ENCODE data around the gene MAPK6.
"Not testable (repeated sequence)": the region's sequence is repeated elsewhere in the genome, so short reads cannot be mapped to it uniquely, and the experiment has no call there.

Gene MAPK6

GRCh38 chr15:52095597-52096262, 76.7 kb downstream of the MAPK6 start:
- Mint-ChIP-seq H3K27me3 (no peaks in the 10 kb centered on the region), H3K4me1 (ENCODE audit: low read depth) (no peaks in the 10 kb centered on the region), H3K36me3 (no peaks in the 10 kb centered on the region), H3K9me3 (ENCODE audit: low read depth) (no peaks in the 10 kb centered on the region), H3K4me3 (no peak overlapping the region), H3K27ac (no peak overlapping the region)

GRCh38 chr15:52096536-52096935, 77.5 kb downstream of the MAPK6 start:
- H3K27me3 Mint-ChIP-seq; H3K4me1 Mint-ChIP-seq (ENCODE audit: low read depth); H3K36me3 Mint-ChIP-seq; H3K27ac Mint-ChIP-seq; H3K4me3 Mint-ChIP-seq; H3K9me3 Mint-ChIP-seq (ENCODE audit: low read depth): not testable (repeated sequence)

- H3K4me3 Mint-ChIP-seq = no peak overlapping the region
- no peaks in the 10 kb centered on the region for H3K9me3 Mint-ChIP-seq (ENCODE audit: low read depth)
- no peaks in the 10 kb centered on the region for H3K36me3 Mint-ChIP-seq
- no peaks in the 10 kb centered on the region for H3K27me3 Mint-ChIP-seq
- no peaks in the 10 kb centered on the region for H3K4me1 Mint-ChIP-seq (ENCODE audit: low read depth)
- no peak overlapping the region for H3K27ac Mint-ChIP-seq
These were observed 78.2 kb downstream of the MAPK6 start for GRCh38 chr15:52097180-52097579.

GRCh38 chr15:52098323-52098722, 79.3 kb downstream of the MAPK6 start:
- no peak overlapping the region for H3K27ac Mint-ChIP-seq
- no peak overlapping the region for H3K4me3 Mint-ChIP-seq
- no peaks in the 10 kb centered on the region for H3K9me3 Mint-ChIP-seq (ENCODE audit: low read depth)
- H3K27me3 Mint-ChIP-seq = no peaks in the 10 kb centered on the region
- no peaks in the 10 kb centered on the region for H3K36me3 Mint-ChIP-seq
- no peaks in the 10 kb centered on the region for H3K4me1 Mint-ChIP-seq (ENCODE audit: low read depth)

- Mint-ChIP-seq H3K27me3 (no peaks in the 10 kb centered on the region), H3K4me3 (no peak overlapping the region), H3K9me3 (ENCODE audit: low read depth) (no peaks in the 10 kb centered on the region), H3K27ac (no peak overlapping the region), H3K4me1 (ENCODE audit: low read depth) (no peaks in the 10 kb centered on the region), H3K36me3 (no peaks in the 10 kb centered on the region)
These were observed 80.7 kb downstream of the MAPK6 start for GRCh38 chr15:52099651-52100272.

GRCh38 chr15:52100807-52101442, 81.9 kb downstream of the MAPK6 start:
- H3K27ac Mint-ChIP-seq = no peak overlapping the region
- no peaks in the 10 kb centered on the region for H3K4me1 Mint-ChIP-seq (ENCODE audit: low read depth)
- no peaks in the 10 kb centered on the region for H3K9me3 Mint-ChIP-seq (ENCODE audit: low read depth)
- no peaks in the 10 kb centered on the region for H3K36me3 Mint-ChIP-seq
- no peaks in the 10 kb centered on the region for H3K27me3 Mint-ChIP-seq
- H3K4me3 Mint-ChIP-seq = no peak overlapping the region

- peaks cover 2% of the 10 kb centered on the region for H3K27me3 Mint-ChIP-seq
- H3K36me3 Mint-ChIP-seq = no peaks in the 10 kb centered on the region
- H3K4me1 Mint-ChIP-seq (ENCODE audit: low read depth) = no peaks in the 10 kb centered on the region
- no peaks in the 10 kb centered on the region for H3K9me3 Mint-ChIP-seq (ENCODE audit: low read depth)
- no peak overlapping the region for H3K4me3 Mint-ChIP-seq
- H3K27ac Mint-ChIP-seq = no peak overlapping the region
These were observed 82.7 kb downstream of the MAPK6 start for GRCh38 chr15:52101542-52102323.

GRCh38 chr15:52102463-52102862, 83.4 kb downstream of the MAPK6 start:
- H3K27ac Mint-ChIP-seq = no peak overlapping the region
- H3K36me3 Mint-ChIP-seq = no peaks in the 10 kb centered on the region
- H3K9me3 Mint-ChIP-seq (ENCODE audit: low read depth) = no peaks in the 10 kb centered on the region
- H3K27me3 Mint-ChIP-seq = peaks cover 4% of the 10 kb centered on the region
- H3K4me3 Mint-ChIP-seq = no peak overlapping the region
- no peaks in the 10 kb centered on the region for H3K4me1 Mint-ChIP-seq (ENCODE audit: low read depth)

- Mint-ChIP-seq H3K36me3 (no peaks in the 10 kb centered on the region), H3K9me3 (ENCODE audit: low read depth) (no peaks in the 10 kb centered on the region), H3K27ac (no peak overlapping the region), H3K4me1 (ENCODE audit: low read depth) (no peaks in the 10 kb centered on the region), H3K27me3 (peaks cover 6% of the 10 kb centered on the region), H3K4me3 (no peak overlapping the region)
These were observed 84.5 kb downstream of the MAPK6 start for GRCh38 chr15:52103217-52104207.

- Mint-ChIP-seq H3K4me3 (no peak overlapping the region), H3K27me3 (peaks cover 10% of the 10 kb centered on the region), H3K9me3 (ENCODE audit: low read depth) (no peaks in the 10 kb centered on the region)
These were observed 85.5 kb downstream of the MAPK6 start for GRCh38 chr15:52104532-52105004.

GRCh38 chr15:52105846-52106245, 86.8 kb downstream of the MAPK6 start:
- H3K9me3 Mint-ChIP-seq (ENCODE audit: low read depth) = no peaks in the 10 kb centered on the region
- peaks cover 17% of the 10 kb centered on the region for H3K27me3 Mint-ChIP-seq
- H3K27ac Mint-ChIP-seq = no peak overlapping the region

More at GRCh38 chr15:52104532-52105004, 85.5 kb downstream of the MAPK6 start:
- Mint-ChIP-seq H3K27ac (no peak overlapping the region), H3K36me3 (no peaks in the 10 kb centered on the region), H3K4me1 (ENCODE audit: low read depth) (no peaks in the 10 kb centered on the region)

GRCh38 chr15:52106641-52107040, 87.6 kb downstream of the MAPK6 start:
- Mint-ChIP-seq H3K36me3 (no peaks in the 10 kb centered on the region), H3K4me1 (ENCODE audit: low read depth) (peaks cover 2% of the 10 kb centered on the region), H3K9me3 (ENCODE audit: low read depth) (no peaks in the 10 kb centered on the region), H3K27ac (no peak overlapping the region), H3K4me3 (no peak overlapping the region), H3K27me3 (peaks cover 22% of the 10 kb centered on the region)

More at GRCh38 chr15:52105846-52106245, 86.8 kb downstream of the MAPK6 start:
- no peak overlapping the region for H3K4me3 Mint-ChIP-seq
- H3K4me1 Mint-ChIP-seq (ENCODE audit: low read depth) = no peaks in the 10 kb centered on the region
- no peaks in the 10 kb centered on the region for H3K36me3 Mint-ChIP-seq

- Mint-ChIP-seq H3K27me3 (peaks cover 22% of the 10 kb centered on the region), H3K27ac (no peak overlapping the region), H3K36me3 (no peaks in the 10 kb centered on the region), H3K4me1 (ENCODE audit: low read depth) (peaks cover 2% of the 10 kb centered on the region), H3K9me3 (ENCODE audit: low read depth) (no peaks in the 10 kb centered on the region), H3K4me3 (no peak overlapping the region)
These were observed 88.2 kb downstream of the MAPK6 start for GRCh38 chr15:52107238-52107637.
